CD14-positive monocyte (primary cell): Measurements from ENCODE around the gene TMPRSS2. TPM values are rescaled to one million over a fixed set of nuclear protein-coding genes. Genes with fewer than 3 reads are reported as not detected.

ENCODE experiments used
- DNase-seq, 3 donors: peaks; one replicate each; pipeline ENCODE4 v3.0.0-alpha.2; 2011 to 2022
- H2AFZ ChIP-seq: 2 replicates; pipeline ENCODE4 v1.6.0; 2012; ENCODE audit warnings: mild to moderate bottlenecking, low read depth, low read length, inconsistent platforms; ENCODE audit not compliant: insufficient read depth, poor library complexity, severe bottlenecking
- H3K27ac ChIP-seq, 2 donors: 1 replicate in 1 of 2; 2 replicates in 1 of 2; pipeline ENCODE4 v1.5.1; 2012 to 2013; ENCODE audit warnings: low read length in 2 of 2, control low read depth in 1 of 2, inconsistent platforms in 1 of 2, low read depth in 1 of 2, mild to moderate bottlenecking in 1 of 2
- H3K27me3 ChIP-seq, 2 donors: one replicate each; pipeline versions ENCODE4 v1.6.0 to v1.6.1; 2011 to 2013; ENCODE audit warnings: low read length in 2 of 2; ENCODE audit not compliant: control insufficient read depth in 2 of 2, insufficient read depth in 2 of 2
- H3K36me3 ChIP-seq, 2 donors: replicated peaks in 1 of 2; 1 replicate in 1 of 2; 2 replicates in 1 of 2; pipeline versions ENCODE4 v1.5.1 to v1.6.1; 2012 to 2013; ENCODE audit warnings: low read length in 2 of 2, control low read depth in 1 of 2, inconsistent platforms in 1 of 2, mild to moderate bottlenecking in 1 of 2; ENCODE audit not compliant: insufficient read depth in 2 of 2, control insufficient read depth in 1 of 2
- H3K4me1 ChIP-seq, 2 donors: 1 replicate in 1 of 2; 2 replicates in 1 of 2; pipeline versions ENCODE4 v1.5.1 to v1.6.1; 2012 to 2013; ENCODE audit warnings: low read length in 2 of 2, control low read depth in 1 of 2, inconsistent platforms in 1 of 2, mild to moderate bottlenecking in 1 of 2, moderate library complexity in 1 of 2; ENCODE audit not compliant: insufficient read depth in 2 of 2, control insufficient read depth in 1 of 2
- H3K4me2 ChIP-seq: replicated peaks from 2 replicates; pipeline ENCODE3; 2012; ENCODE audit warnings: low read length, moderate library complexity, mild to moderate bottlenecking; ENCODE audit not compliant: poor library complexity, severe bottlenecking; ENCODE audit errors: extremely low read depth
- H3K4me3 ChIP-seq, 3 experiments: fragments of 200-600 bp in 1 of 3; sonication (generic) in 1 of 3; replicated peaks in 1 of 3; 1 replicate in 2 of 3; 2 replicates in 1 of 3; pipeline ENCODE4 v1.5.1; 2011 to 2013; ENCODE audit warnings: low read length in 3 of 3, mild to moderate bottlenecking in 3 of 3, control low read depth in 2 of 3, low read depth in 2 of 3, inconsistent platforms in 1 of 3, moderate library complexity in 1 of 3
- H3K79me2 ChIP-seq: 2 replicates; pipeline ENCODE4 v1.6.0; 2012; ENCODE audit warnings: mild to moderate bottlenecking, control low read depth, inconsistent platforms, low read length, moderate library complexity; ENCODE audit not compliant: insufficient read depth
- H3K9ac ChIP-seq: 2 replicates; pipeline ENCODE4 v1.6.0; 2017; ENCODE audit warnings: low read length, mild to moderate bottlenecking; ENCODE audit not compliant: insufficient read depth, poor library complexity, severe bottlenecking
- H3K9me3 ChIP-seq, 2 donors: replicated peaks in 1 of 2; 1 replicate in 1 of 2; 2 replicates in 1 of 2; pipeline versions ENCODE4 v1.5.1 to v1.6.1; 2012 to 2013; ENCODE audit warnings: low read length in 2 of 2, control low read depth in 1 of 2; ENCODE audit not compliant: control insufficient read depth in 1 of 2, insufficient read depth in 1 of 2
- H4K20me1 ChIP-seq: 2 replicates; pipeline ENCODE4 v1.6.0; 2012; ENCODE audit warnings: mild to moderate bottlenecking, low read length, control low read depth, moderate library complexity; ENCODE audit not compliant: insufficient read depth
- H3K27ac Mint-ChIP-seq, 7 donors: one replicate each; pipeline ENCODE4 v1.8.0; 2020; ENCODE audit warnings: mild to moderate bottlenecking in 7 of 7, mixed read lengths in 7 of 7, moderate library complexity in 6 of 7, inconsistent platforms in 2 of 7
- H3K27me3 Mint-ChIP-seq, 3 donors: one replicate each; pipeline ENCODE4 v1.8.0; 2021 to 2022; ENCODE audit warnings: low read depth in 3 of 3, mild to moderate bottlenecking in 3 of 3, mixed read lengths in 3 of 3, moderate library complexity in 3 of 3, inconsistent platforms in 1 of 3
- H3K36me3 Mint-ChIP-seq, 2 donors: one replicate each; pipeline ENCODE4 v1.8.0; 2020; ENCODE audit warnings: mixed read lengths in 2 of 2, inconsistent platforms in 1 of 2, mild to moderate bottlenecking in 1 of 2
- H3K4me1 Mint-ChIP-seq: one replicate; pipeline ENCODE4 v1.8.0; 2020; ENCODE audit warnings: mild to moderate bottlenecking, mixed read lengths
- H3K4me3 Mint-ChIP-seq, 2 donors: one replicate each; pipeline ENCODE4 v1.8.0; 2020; ENCODE audit warnings: mild to moderate bottlenecking in 2 of 2, mixed read lengths in 2 of 2, moderate library complexity in 1 of 2
- H3K9me3 Mint-ChIP-seq, 7 donors: one replicate each; pipeline ENCODE4 v1.8.0; 2020 to 2022; ENCODE audit warnings: mixed read lengths in 7 of 7, mild to moderate bottlenecking in 6 of 7, moderate library complexity in 6 of 7, inconsistent platforms in 2 of 7
- CTCF ChIP-seq: fragments of 200-600 bp; IDR thresholded peaks from one replicate; pipeline ENCODE4 v1.8.0; 2022; ENCODE audit warnings: antibody characterized with exemption, mild to moderate bottlenecking
- WGBS: methylation state at CpG from one replicate; pipeline ENCODE4 v1.1.5; 2013; ENCODE audit warnings: missing lambda C conversion rate; ENCODE audit not compliant: insufficient coverage; 5-methylcytosine and 5-hydroxymethylcytosine counted together
- intact Hi-C, 2 donors: fragments of 100-400 bp; cut with micrococcal nuclease; formaldehyde crosslinking; loops; one replicate each; pipeline versions ENCODE4 v1.15.0 to v1.15.1; 2023
- polyA plus RNA-seq, 3 donors: library from polyadenylated mRNA; depleted of rRNA in 1 of 3; unstranded in 2 of 3; stranded (reverse) in 1 of 3; fragments of 300-500 nt in 2 of 3; fragments of >200 nt in 1 of 3; fragmentation: Illumina TruSeq in 2 of 3; gene quantifications; 1 replicate in 2 of 3; 2 replicates in 1 of 3; pipeline ENCODE4 v1.2.3, GENCODE V29; 2012 to 2021

Gene TMPRSS2
- polyA plus RNA-seq, 3 donors: not detected

- no peaks in the 10 kb centered on the region for H3K27me3 ChIP-seq
- H3K79me2 ChIP-seq: no peaks in the 10 kb centered on the region
- no peaks in the 10 kb centered on the region for H3K4me1 ChIP-seq
- no peak overlapping the region for H3K9ac ChIP-seq
- H3K27ac ChIP-seq: no peak overlapping the region
- no peaks in the 10 kb centered on the region for H3K9me3 Mint-ChIP-seq
- H3K36me3 Mint-ChIP-seq: no peaks in the 10 kb centered on the region
- no peaks in the 10 kb centered on the region for H3K36me3 ChIP-seq
- no peaks in the 10 kb centered on the region for H4K20me1 ChIP-seq
- H3K4me3 ChIP-seq: no peak overlapping the region
- H3K4me2 ChIP-seq: no peak overlapping the region
- H3K4me1 Mint-ChIP-seq: no peaks in the 10 kb centered on the region
- intact Hi-C loops: no loop called here
- no peak overlapping the region for H3K27ac Mint-ChIP-seq
- DNase-seq: no peak
- H3K9me3 ChIP-seq: no peaks in the 10 kb centered on the region
- H3K27me3 Mint-ChIP-seq: peaks cover 11 to 14% (median 13%) of the 10 kb centered on the region in 3 donors
- TF ChIP-seq CTCF: no peak
- H2AFZ ChIP-seq: no peak overlapping the region
- WGBS: 88% methylated on average over 6 of the region's 15 CpGs
- no peak overlapping the region for H3K4me3 Mint-ChIP-seq
Measured at GRCh38 chr21:41475714-41476420, 32.1 kb downstream of the TMPRSS2 start.

GRCh38 chr21:41472753-41473548, 35.0 kb downstream of the TMPRSS2 start:
- Histone ChIP-seq H3K4me1 (no peaks in the 10 kb centered on the region), H4K20me1 (no peaks in the 10 kb centered on the region), H3K79me2 (no peaks in the 10 kb centered on the region), H3K9ac (no peak overlapping the region), H2AFZ (no peak overlapping the region), H3K27ac (no peak overlapping the region), H3K27me3 (no peaks in the 10 kb centered on the region), H3K9me3 (no peaks in the 10 kb centered on the region), H3K4me3 (no peak overlapping the region), H3K36me3 (no peaks in the 10 kb centered on the region), H3K4me2 (no peak overlapping the region)
- intact Hi-C loops: no loop called here
- 95% methylated on average over 30 of the region's 33 CpGs for WGBS
- no peak for DNase-seq
- no peaks in the 10 kb centered on the region for H3K36me3 Mint-ChIP-seq
- no peaks in the 10 kb centered on the region for H3K4me1 Mint-ChIP-seq
- no peak overlapping the region for H3K27ac Mint-ChIP-seq
- no peak for TF ChIP-seq CTCF
- no peaks in the 10 kb centered on the region for H3K9me3 Mint-ChIP-seq
- H3K27me3 Mint-ChIP-seq: peaks cover 11 to 20% (median 19%) of the 10 kb centered on the region in 3 donors
- no peak overlapping the region for H3K4me3 Mint-ChIP-seq
